Endothelial cell of umbilical vein (primary cell): Measurements from ENCODE around the gene ALKBH6. TPM values are rescaled to one million over a fixed set of nuclear protein-coding genes. Genes with fewer than 3 reads are reported as not detected.
"Not testable (repeated sequence)": the region's sequence is repeated elsewhere in the genome, so short reads cannot be mapped to it uniquely, and the experiment has no call there.

Source experiments
- BruUV-seq: library from RNA; stranded (reverse); fragments of 400-500 nt; replicated peaks from 2 replicates; lab custom pipeline; 2021; lab: Mats Ljungman, UMichigan
- CTCF ChIA-PET: fragments of 300-600, 350-600 bp; sonication (Branson Sonifier 250); formaldehyde crosslinking; loops from one replicate; lab custom pipeline; 2021; ENCODE audit warnings: antibody characterized with exemption, inconsistent platforms; lab: Charles Lee
- POLR2A ChIA-PET: fragments of 300-600, 350-600 bp; sonication (Branson Sonifier 250); formaldehyde crosslinking; loops from one replicate; lab custom pipeline; 2021; ENCODE audit warnings: antibody characterized with exemption, inconsistent platforms; lab: Charles Lee
- DNase-seq: peaks from one replicate; pipeline ENCODE4 v3.0.0-alpha.2; 2011; ENCODE audit warnings: low read depth, low spot score
- FAIRE-seq: peaks from 2 replicates; lab custom pipeline; 2011; peaks lifted over from hg19 to GRCh38; lab: Jason Lieb, UNC
- H2AFZ ChIP-seq: 2 replicates; pipeline ENCODE4 v1.6.0; 2012; ENCODE audit warnings: low read depth, low read length, control low read depth, inconsistent platforms
- H3K27ac ChIP-seq: 2 replicates; pipeline ENCODE4 v1.5.1; 2011; ENCODE audit warnings: low read depth, mild to moderate bottlenecking, control low read depth, low read length, moderate library complexity; ENCODE audit not compliant: insufficient read depth
- H3K27me3 ChIP-seq, 2 experiments: 2 replicates each; pipeline versions ENCODE4 v1.6.0 to v1.6.1; 2011; ENCODE audit warnings: low read length in 2 of 2, mixed read lengths in 1 of 2; ENCODE audit not compliant: control insufficient read depth in 2 of 2, insufficient read depth in 2 of 2
- H3K36me3 ChIP-seq, 2 experiments: 2 replicates in 1 of 2; 3 replicates in 1 of 2; pipeline ENCODE4 v1.5.1; 2011; ENCODE audit warnings: low read length in 2 of 2, mild to moderate bottlenecking in 1 of 2, moderate library complexity in 1 of 2; ENCODE audit not compliant: control insufficient read depth in 2 of 2, insufficient read depth in 2 of 2; ENCODE audit errors: extremely low read depth in 1 of 2
- H3K4me1 ChIP-seq: 3 replicates; pipeline ENCODE4 v1.5.1; 2011; ENCODE audit warnings: mild to moderate bottlenecking, low read length; ENCODE audit not compliant: control insufficient read depth, insufficient read depth; ENCODE audit errors: extremely low read depth
- H3K4me2 ChIP-seq: 2 replicates; pipeline ENCODE4 v1.6.1; 2011; ENCODE audit warnings: low read length, control low read depth, mixed read lengths; ENCODE audit not compliant: insufficient read depth
- H3K4me3 ChIP-seq, 3 experiments: fragments of 200-600 bp in 1 of 3; sonication (generic), shearing (Covaris generic) in 1 of 3; replicated peaks in 1 of 3; 2 replicates each; pipeline ENCODE4 v1.5.1; 2011 to 2016; ENCODE audit warnings: control low read depth in 3 of 3, low read length in 3 of 3, mild to moderate bottlenecking in 2 of 3, inconsistent platforms in 1 of 3, low read depth in 1 of 3, moderate library complexity in 1 of 3; ENCODE audit not compliant: insufficient read depth in 1 of 3
- H3K79me2 ChIP-seq: 2 replicates; pipeline ENCODE4 v1.6.0; 2012; ENCODE audit warnings: low read length, inconsistent platforms; ENCODE audit not compliant: control insufficient read depth, insufficient read depth
- H3K9ac ChIP-seq: replicated peaks from 2 replicates; pipeline ENCODE3; 2011; ENCODE audit warnings: low read length, control low read depth; ENCODE audit not compliant: insufficient read depth; ENCODE audit errors: extremely low read depth
- H3K9me1 ChIP-seq: replicated peaks from 3 replicates; pipeline ENCODE4 v1.6.0; 2011; ENCODE audit warnings: mild to moderate bottlenecking, low read length; ENCODE audit not compliant: control insufficient read depth, insufficient read depth; ENCODE audit errors: extremely low read depth
- H3K9me3 ChIP-seq: replicated peaks from 2 replicates; pipeline ENCODE4 v1.5.1; 2012; ENCODE audit warnings: low read length, inconsistent platforms; ENCODE audit not compliant: control insufficient read depth, insufficient read depth
- H4K20me1 ChIP-seq: replicated peaks from 2 replicates; pipeline ENCODE3; 2011; ENCODE audit warnings: mild to moderate bottlenecking, low read length; ENCODE audit not compliant: control insufficient read depth, insufficient read depth; ENCODE audit errors: extremely low read depth
- EZH2 ChIP-seq: IDR thresholded peaks from 2 replicates; pipeline ENCODE4 v1.6.1; 2012; ENCODE audit warnings: borderline replicate concordance, low read depth, mild to moderate bottlenecking, moderate library complexity, low read length, inconsistent platforms; ENCODE audit not compliant: severe bottlenecking
- MYC ChIP-seq: IDR thresholded peaks from one replicate; pipeline ENCODE4 v1.6.1; 2011; ENCODE audit warnings: mild to moderate bottlenecking, low read depth, low read length
- dilution Hi-C: fragments of 300-500 bp; cut with MboI; formaldehyde crosslinking; loops from one replicate; pipeline ENCODE4 v1.15.0; 2019; ENCODE audit warnings: low sequenced_read_pairs; ENCODE audit not compliant: extremely low pct_ligation_motif_present
- intact Hi-C: fragments of 100-400 bp; cut with micrococcal nuclease; formaldehyde crosslinking; loops from one replicate; pipeline ENCODE4 v1.10.0; 2022
- polyA plus RNA-seq, 4 experiments: library from polyadenylated mRNA; depleted of rRNA in 3 of 4; stranded (reverse) in 3 of 4; unstranded in 1 of 4; fragments of >200 nt; gene quantifications; 2 replicates each; pipeline versions ENCODE4 v1.2.1 to v1.2.3, GENCODE V29; 2011 to 2012; ENCODE audit warnings: missing spikeins in 1 of 4
- total RNA-seq: library from RNA; stranded (reverse); gene quantifications from 2 replicates; pipeline ENCODE4 v1.2.3, GENCODE V29; 2021
- TF ChIP-seq, protein P1 (sequence below), 2 donors: IDR thresholded peaks; 1 replicate in 1 of 2; 2 replicates in 1 of 2; pipeline ENCODE4 v1.5.1; 2011; ENCODE audit warnings: low read length in 2 of 2, mild to moderate bottlenecking in 2 of 2, moderate library complexity in 2 of 2, control low read depth in 1 of 2, inconsistent platforms in 1 of 2, low read depth in 1 of 2; ENCODE audit not compliant: insufficient read depth in 1 of 2; ENCODE audit errors: extremely low read depth in 1 of 2

Gene ALKBH6
- total and polyA plus RNA-seq, 2 donors (not counting 3 experiments of a cell fraction or from before 2014, with no cell fraction given), result 17.3 to 26.7 TPM

DNA sequence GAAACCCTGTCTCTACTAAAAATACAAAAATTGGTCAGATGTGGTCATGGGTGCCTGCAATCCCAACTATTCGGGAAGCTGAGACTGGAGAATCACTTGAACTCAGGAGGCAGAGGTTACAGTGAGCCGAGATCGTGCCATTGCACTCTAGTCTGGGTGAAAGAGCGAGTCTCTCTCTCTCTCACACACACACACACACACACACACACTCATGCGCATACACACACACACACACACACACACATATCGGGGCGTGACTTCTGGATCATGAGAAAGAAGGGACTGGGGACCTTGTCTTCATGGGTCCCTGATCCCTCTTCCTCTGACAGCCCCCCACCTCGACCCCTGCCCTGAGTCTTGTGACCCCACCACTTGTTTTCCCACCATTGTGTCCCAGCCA is 30.8 kb downstream of the ALKBH6 start:
- H3K4me2 ChIP-seq, result no peak overlapping the region
- H3K4me3 ChIP-seq, result no peak overlapping the region
- no peak overlapping the region for H3K9ac ChIP-seq
- intact Hi-C loops, result no loop called here
- dilution Hi-C loops, result no loop called here
- H3K79me2 ChIP-seq, result no peaks in the 10 kb centered on the region
- FAIRE-seq (no peak), DNase-seq (no peak)
- H3K9me1 ChIP-seq, result no peaks in the 10 kb centered on the region
- ChIA-PET POLR2A (no interaction called here), CTCF (no interaction called here)
- no peaks in the 10 kb centered on the region for H4K20me1 ChIP-seq
- H3K9me3 ChIP-seq, result no peaks in the 10 kb centered on the region
- H3K27ac ChIP-seq, result no peak overlapping the region
- BruUV-seq, result no TSS peak
- no peaks in the 10 kb centered on the region for H3K4me1 ChIP-seq
- no peaks in the 10 kb centered on the region for H3K36me3 ChIP-seq
- TF ChIP-seq EZH2, result no peak
- TF ChIP-seq, protein P1, sequence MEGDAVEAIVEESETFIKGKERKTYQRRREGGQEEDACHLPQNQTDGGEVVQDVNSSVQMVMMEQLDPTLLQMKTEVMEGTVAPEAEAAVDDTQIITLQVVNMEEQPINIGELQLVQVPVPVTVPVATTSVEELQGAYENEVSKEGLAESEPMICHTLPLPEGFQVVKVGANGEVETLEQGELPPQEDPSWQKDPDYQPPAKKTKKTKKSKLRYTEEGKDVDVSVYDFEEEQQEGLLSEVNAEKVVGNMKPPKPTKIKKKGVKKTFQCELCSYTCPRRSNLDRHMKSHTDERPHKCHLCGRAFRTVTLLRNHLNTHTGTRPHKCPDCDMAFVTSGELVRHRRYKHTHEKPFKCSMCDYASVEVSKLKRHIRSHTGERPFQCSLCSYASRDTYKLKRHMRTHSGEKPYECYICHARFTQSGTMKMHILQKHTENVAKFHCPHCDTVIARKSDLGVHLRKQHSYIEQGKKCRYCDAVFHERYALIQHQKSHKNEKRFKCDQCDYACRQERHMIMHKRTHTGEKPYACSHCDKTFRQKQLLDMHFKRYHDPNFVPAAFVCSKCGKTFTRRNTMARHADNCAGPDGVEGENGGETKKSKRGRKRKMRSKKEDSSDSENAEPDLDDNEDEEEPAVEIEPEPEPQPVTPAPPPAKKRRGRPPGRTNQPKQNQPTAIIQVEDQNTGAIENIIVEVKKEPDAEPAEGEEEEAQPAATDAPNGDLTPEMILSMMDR (IDR thresholded peaks at IDR 0.05; ENCODE audit: extremely low read depth in 1 of 2, insufficient read depth in 1 of 2, low read depth in 1 of 2, low read length in 2 of 2), result no peak
- no peak for TF ChIP-seq MYC
- peaks cover 5 to 9% of the 10 kb centered on the region in 2 experiments for H3K27me3 ChIP-seq
- no peak overlapping the region for H2AFZ ChIP-seq

DNA sequence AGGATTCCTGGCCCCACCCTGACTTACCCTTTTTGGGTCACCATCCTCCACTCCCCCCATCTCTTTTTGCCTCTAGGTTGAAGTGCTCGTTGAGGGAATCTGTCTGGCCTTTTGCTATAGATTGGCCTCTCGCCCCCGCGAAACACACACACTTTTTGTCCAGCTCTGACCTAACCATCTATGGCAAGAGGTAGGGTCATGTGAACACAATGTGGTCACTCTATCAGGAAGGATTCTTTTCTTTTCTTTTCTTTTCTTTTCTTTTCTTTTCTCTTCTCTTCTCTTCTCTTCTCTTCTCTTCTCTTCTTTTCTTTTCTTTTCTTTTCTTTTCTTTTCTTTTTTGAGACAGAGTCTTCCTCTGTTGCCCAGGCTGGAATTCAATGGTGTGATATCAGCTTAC is 33.0 kb downstream of the ALKBH6 start:
- H3K4me1 ChIP-seq, H3K9me3 ChIP-seq, H3K79me2 ChIP-seq, H3K4me3 ChIP-seq, BruUV-seq, H2AFZ ChIP-seq, DNase-seq, CTCF ChIA-PET, POLR2A ChIA-PET, dilution Hi-C loops, H4K20me1 ChIP-seq, H3K27ac ChIP-seq, H3K36me3 ChIP-seq, intact Hi-C loops, H3K9ac ChIP-seq, FAIRE-seq, H3K27me3 ChIP-seq, H3K4me2 ChIP-seq, H3K9me1 ChIP-seq: not testable (repeated sequence)
